Right forelimb (tissue), 1 donor: ENCODE data around the gene DAB2IP.
"Not testable (repeated sequence)": the region's sequence is repeated elsewhere in the genome, so short reads cannot be mapped to it uniquely, and the experiment has no call there.

Experiments
- DNase-seq: peaks from one replicate; pipeline ENCODE4 v3.0.0-alpha.2; 2018

The DAB2IP gene

GRCh38 chr9:121780177-121781040 is 129.0 kb downstream of the DAB2IP start:
- DNase-seq: peak; percentile 31

GRCh38 chr9:121781145-121781548 is 129.7 kb downstream of the DAB2IP start:
- DNase-seq: no peak

GRCh38 chr9:121781701-121782464 is 130.4 kb downstream of the DAB2IP start:
- DNase-seq: peak; percentile 35

GRCh38 chr9:121782514-121783110 is 131.2 kb downstream of the DAB2IP start:
- DNase-seq: peak; percentile 40

- no peak for DNase-seq
Observed at GRCh38 chr9:121783111-121783510, 131.7 kb downstream of the DAB2IP start.

- peak; percentile 69 for DNase-seq
Observed at GRCh38 chr9:121783521-121784507, 132.4 kb downstream of the DAB2IP start.

GRCh38 chr9:121784731-121785411 is 133.4 kb downstream of the DAB2IP start:
- peak; percentile 53 for DNase-seq

GRCh38 chr9:121785673-121786542 is 134.5 kb downstream of the DAB2IP start:
- peak; percentile 36 for DNase-seq

- DNase-seq: no peak
Observed at GRCh38 chr9:121786543-121786948, 135.1 kb downstream of the DAB2IP start.

GRCh38 chr9:121786998-121787422 is 135.6 kb downstream of the DAB2IP start:
- DNase-seq: peak; percentile 30

GRCh38 chr9:121788686-121789366 is 137.4 kb downstream of the DAB2IP start:
- DNase-seq: peak; percentile 32

GRCh38 chr9:121790841-121791240 is 139.4 kb downstream of the DAB2IP start:
- DNase-seq: no peak

- not testable (repeated sequence) for DNase-seq
Observed at GRCh38 chr9:121792476-121792875, 141.0 kb downstream of the DAB2IP start.

GRCh38 chr9:121794334-121794733 is 142.9 kb downstream of the DAB2IP start:
- not testable (repeated sequence) for DNase-seq

- no peak for DNase-seq
Observed at GRCh38 chr9:121797081-121797480, 145.6 kb downstream of the DAB2IP start.

GRCh38 chr9:121798941-121799340 is 147.5 kb downstream of the DAB2IP start:
- DNase-seq: no peak

GRCh38 chr9:121800376-121800775 is 148.9 kb downstream of the DAB2IP start:
- DNase-seq: no peak

GRCh38 chr9:121801579-121801978 is 150.1 kb downstream of the DAB2IP start:
- DNase-seq: no peak

- no peak for DNase-seq
Observed at GRCh38 chr9:121802753-121803152, 151.3 kb downstream of the DAB2IP start.
